ENCODE results near the gene HES6.

The HES6 gene

DNA sequence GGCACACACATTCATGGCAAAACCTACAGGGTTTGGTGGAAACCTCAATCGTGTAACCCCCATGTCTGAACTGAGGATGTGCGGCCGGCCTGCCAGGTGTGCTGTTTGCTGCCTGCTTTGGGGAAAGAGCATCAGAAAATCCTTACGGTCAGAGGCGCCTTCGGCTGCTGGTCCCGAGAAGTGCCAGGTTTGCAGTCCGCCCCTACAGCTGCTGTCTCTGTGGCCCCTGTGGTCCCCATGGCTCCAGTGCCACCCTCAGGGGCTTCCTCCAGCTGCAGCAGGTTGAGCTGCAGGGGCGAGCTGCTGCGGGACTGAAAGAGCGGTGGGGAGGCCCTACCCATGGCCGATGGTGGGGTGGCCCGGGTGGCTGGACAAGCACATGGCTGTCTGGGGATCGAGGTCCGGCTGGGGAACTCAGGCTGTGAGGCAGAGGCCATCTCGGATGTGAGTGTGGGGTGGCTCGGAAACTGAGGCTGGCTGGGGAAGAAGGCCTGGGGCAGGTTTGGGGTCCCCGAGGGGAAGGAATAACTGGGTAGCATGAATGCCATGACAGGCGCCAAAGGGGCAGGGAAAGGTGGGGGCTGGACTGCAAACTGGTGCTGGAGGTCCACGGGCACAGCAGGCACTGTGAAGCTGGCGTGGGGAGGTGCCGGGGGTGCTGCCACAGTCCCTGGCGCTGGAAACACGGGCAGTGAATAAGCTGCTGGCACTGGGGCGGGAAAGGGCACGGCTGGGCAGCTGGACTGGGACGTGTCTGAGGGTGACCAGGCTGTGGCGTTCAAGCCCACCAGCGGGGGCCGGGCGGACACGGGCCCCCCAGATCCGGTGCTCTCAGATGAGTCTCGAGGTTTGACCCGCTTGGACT lies 13.2 kb upstream of the HES6 start:
- DNase-seq = no peak

DNA sequence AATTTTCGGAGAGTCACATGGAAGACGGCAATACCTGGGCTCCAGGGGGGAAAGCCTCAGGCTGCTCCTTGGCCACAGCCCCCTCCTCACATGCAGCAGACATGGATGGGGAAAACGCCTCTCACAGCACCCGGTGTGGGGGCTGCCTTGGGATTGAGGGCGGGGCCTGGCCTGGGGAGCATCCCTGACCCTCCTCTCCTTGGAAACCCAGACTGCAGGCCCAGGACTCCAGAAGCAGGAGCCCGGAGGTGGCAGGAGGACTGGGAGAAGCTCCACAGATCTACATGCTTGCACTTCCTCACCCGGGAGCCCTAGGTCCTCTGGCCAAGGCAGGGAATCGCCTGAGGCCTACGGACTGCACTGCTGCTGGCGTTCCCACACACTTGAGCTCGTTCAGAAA lies 12.1 kb upstream of the HES6 start:
- no peak for DNase-seq

DNA sequence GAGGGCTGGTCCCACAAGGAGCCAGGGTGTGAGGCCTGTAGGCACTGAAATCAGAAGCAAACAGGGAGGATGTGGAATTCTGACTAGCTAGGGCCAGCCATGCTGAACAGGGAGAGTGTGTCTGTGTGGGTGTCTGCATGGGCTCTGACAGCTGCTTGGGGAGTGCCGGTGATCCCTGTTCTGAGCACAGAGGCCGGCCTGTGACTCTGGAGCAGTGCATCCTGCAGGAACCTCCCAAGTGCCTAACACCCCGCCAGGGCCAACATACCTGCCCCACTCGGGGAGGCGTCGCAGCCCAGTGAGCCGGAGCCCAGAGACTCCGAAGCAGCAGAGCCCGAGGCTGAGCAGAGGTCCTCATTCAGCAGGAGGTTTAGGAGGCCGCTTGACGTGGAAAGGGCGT lies 11.5 kb upstream of the HES6 start:
- no peak for DNase-seq

DNA sequence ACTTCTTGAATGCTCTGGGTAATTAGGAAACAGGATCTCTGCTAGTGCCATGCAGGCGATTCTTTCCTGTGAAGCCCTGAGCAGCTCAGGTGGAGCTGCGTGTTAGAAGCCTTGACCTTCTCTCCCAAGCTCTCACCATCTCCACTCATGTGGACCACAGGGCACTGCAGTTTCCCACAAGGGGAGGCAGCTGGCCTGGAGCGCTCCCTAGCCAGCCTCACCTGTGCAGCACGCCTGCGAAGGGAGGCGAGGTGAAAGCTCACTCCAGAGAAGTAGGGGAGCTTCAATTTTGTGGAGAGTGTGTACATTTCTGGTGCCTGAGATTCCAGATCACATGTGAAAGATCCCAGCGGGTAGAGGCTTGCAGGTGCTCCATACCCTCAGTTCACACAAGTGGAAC lies 11.1 kb upstream of the HES6 start:
- no peak for DNase-seq

DNA sequence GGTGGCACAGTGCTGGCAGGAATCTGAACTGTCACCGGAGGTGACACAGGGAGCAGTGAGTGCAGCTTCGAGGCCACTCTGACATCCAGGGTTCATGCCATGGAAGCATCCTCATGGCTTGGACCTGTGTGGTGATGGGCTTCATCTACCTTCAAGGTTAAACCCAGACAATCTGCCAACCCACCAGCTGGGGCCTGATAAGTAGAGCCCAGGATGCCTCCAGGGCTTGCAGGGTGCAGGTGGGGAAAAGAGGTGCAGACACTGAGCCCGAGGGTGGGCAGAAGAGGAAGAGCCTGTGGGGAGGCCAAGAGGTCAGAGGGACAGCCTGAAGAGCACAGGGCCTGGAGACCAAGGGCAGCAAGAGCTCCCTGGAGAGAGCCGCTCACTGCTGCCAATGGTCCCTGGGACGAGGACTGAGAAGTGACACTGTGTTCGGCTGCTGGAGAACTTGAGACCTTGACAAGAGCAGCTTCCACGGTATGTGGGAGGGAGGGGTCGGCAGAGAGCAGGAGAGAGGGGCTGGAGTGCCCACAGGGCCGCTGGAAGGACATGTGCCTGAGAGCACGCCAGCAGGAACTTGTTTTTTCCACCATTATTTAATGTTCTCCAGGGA lies 8.1 kb upstream of the HES6 start:
- DNase-seq = no peak

DNA sequence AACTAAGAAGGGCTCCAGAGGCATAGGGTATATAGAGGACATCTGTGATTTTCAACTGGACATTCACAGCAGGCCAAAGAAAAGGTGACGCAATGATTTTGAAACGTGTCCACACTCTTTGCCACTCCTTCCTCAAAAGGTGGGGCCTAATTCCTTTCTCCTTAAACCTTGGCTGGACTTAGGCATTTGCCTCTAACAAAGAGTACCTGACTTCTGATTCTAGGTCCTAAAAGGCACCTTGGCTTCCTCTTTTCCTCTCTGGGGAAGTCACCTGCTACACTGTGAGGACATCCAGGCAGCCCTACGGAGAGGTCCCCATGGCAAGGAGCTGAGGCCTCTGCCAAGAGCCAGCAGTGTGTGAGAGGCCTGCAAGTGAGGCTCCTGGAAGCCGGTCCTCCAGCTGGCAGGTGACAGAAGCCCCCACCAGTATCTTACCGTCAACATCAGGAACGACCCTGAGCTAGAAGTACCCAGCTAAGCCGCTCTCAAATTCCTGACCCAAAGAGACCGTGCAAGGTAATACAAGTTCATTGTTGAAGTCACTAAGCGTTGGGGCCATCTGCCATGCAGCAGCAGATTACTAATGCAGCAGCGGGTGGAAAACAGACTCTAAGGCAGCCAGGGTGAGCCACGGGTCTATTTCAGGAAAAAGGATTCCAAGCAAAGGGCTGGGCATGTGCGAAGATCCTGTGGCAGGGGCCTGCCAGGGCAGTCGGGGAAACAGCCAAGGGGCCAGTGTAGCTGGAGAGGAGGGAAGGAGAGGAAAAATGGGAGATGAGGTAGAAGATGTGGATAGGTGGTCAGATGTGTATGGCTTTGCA lies 7.4 kb upstream of the HES6 start:
- DNase-seq = no peak

DNA sequence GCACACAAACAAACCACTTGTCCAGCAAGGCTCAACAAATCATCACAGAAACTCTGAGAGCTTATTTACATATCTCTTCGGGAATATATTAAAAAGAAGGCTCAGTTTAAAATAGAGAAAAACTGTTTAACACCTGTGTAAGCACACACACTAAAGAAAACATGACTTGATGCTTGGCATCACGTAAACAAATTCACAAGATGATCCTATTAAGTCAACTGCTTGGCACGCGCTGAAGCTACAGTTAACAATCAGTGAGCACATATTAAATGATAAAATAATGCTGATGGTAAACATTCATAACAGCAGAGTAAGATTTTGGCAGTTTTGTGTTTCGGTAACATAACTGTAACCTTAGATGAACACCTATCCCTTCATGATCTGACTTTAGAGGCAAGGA lies 4.3 kb upstream of the HES6 start:
- DNase-seq = no peak

DNA sequence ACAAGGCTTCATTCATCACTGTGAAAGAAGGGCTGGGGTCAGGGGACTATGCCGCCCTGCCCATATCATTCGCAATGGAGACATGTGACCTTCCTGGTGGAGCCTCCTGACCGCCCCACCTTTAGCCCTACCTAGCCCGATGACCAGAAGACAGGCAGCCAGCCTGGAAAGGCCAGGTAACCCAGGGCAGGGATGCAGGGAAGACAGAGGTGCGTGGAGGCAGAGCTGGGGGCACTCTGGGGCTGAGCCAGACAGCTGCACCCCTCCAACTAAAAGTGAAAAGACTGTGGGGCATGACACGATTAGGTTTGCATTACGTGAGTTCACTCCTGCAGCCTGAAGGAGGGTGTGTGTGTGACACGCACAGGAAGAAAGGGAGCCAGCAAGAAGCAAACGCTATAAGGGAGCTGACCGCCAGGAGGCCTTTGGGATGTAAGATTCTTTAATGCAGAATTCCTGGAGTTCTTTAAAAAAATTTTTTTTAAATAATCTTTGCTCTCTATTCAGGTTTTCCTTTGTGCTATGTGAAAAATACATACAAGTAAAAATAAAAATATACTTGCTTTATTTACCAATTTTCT lies 3.7 kb upstream of the HES6 start:
- DNase-seq = no peak

DNA sequence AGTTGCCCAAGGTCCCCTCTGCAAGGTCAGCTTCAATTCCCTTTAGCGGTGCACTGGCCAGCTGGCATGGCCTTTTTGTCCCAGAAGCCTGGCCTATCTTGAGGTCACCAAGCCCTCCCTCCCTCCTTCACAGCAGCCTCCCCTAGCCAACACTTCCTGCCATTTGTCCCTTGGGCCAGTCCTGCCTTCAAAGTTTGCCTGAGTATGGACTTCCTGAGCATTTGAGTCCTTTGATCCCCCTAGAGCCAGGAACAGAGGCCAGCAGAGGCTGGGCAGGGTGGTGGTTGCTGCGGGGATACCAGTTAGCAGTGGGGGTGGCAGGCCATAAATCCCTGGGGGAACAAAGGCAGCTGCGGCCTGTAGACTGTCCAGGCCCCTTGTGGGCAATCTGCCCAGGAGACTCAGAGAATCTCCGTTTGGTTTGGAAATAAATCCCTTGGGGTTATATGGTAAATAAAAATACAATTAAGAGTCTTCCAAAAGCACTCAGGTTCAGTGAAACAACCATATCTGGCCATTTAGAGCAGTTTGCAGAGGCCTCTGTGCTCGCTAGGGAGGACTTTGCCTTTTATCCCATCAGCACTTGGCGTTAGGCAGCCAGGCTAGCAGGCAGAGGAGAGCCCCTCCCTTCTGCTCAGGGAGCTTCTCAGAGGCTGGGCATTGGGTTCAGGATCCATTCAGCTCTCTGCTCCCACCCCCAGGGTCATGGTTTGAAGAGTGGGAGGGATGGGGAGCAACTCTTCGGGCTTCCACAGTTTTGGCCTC lies 3.1 kb upstream of the HES6 start:
- peak; percentile 60 for DNase-seq

DNA sequence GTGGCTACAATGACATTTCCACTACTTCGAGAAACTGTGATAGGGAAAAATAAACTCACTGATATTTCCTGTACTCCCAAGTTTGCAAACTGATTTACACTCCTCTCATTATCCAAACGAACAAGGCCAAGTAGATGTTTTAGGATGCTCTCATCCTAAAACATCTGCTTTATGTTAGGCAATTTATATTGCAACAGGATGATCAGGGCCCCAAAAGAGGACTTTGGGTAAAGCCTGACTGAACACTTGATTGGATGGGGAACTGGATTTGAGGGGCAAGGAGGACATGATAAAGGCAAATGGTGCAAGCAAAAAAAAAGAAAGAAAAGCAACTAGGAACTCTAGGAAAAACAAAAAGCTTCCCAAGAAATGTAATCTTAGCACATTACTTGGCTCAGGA lies 2.1 kb upstream of the HES6 start:
- no peak for DNase-seq

DNA sequence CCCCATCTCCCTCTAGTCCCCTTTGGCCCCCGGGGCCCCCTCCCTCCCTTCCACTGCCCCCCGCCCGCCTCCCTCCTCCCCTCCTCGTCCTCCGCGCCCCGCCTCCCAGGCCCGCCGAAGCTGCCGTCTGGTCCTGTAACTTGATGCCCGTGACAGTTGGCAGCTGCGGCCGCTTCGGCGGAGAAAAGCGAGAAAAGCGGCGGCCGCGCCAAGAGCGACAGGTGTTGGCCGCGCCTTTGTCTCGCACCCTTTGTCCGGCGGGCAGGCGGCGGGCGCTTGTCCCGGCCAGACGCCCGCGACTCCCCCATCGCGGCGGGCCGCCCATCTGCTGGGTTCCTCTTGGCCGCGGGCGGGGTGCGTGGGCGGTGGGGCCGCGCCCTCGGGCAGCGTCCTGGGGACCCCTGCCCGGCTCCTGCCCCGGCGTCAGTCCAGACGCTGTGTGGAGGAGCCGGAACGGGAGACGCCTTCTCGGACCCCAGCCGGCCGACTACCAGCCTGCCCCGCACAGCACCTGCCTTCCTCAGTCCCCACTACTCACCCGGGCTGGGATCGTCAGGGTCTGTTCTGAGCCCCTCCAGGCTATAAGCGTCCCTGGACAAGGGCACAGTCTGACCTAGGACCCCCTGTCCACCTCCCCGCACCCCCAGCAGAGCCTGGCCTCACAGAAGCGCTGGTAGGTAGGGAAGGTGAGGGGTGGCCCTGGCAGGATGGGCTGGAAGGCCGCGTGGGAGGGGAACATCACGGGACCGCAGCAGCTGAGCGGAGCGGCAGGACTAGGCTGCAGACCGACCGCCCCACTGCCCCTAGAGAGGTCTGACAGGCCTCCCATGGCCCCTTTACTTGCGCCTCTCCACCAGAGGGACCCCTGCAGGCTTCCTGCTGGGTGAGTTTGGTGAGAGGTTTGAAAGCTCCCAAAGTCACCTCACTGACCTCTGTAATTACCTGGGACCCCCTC lies 1.2 kb upstream of the HES6 start:
- peak; percentile 92 for DNase-seq

DNA sequence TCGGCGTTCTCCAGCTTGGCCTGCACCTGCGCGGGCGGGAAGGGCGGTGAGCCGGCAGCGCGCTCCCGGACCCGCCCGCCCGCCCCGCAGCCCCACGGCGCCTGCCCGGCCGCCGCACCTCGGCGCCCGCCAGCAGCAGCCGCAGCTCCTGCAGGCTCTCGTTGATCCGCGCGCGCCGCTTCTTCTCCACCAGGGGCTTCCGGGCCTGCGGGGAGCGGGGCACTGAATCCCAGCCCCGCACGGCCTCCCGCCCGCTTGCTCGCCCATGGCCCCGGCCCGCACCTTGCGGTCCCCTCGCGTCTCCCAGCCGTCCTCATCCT lies 335 bp downstream of the HES6 start:
- DNase-seq = no peak

DNA sequence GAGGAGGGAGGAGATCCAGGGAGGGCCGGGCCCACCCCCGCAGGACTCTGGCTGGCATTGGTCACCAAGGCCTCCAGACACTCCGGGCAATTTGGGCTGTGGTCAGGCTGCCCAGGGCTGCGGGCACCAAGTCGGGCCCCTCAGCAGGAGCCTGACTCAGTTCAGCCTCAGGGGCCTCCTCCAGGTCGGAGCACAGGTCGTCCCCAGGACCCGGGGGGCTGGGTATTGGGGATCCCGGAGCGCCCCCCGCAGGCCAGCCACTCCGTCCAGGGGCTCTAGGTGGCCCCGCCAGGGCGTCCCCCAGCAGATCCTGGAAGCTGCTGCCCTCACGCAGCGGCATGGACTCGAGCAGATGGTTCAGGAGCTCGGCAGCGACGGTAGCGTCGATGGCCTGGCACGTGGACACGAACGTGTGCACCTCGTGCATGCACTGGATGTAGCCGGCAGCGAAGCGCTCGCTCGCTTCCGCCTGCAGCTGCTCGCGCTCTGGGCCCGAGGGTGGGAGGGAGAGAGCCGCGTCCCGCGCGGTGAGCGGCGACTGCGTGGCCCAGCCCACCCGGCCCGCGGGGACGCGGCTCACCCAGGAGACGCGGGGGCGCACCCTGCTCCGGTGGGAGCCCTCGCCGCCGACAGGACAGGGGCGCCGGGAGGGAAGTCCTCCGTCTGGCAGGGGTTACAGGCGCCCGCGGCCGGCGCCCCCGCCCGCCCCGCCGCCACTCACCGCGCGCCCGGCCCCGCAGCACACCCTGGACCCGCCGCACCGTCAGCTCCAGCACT lies 884 bp downstream of the HES6 start:
- peak; percentile 15 for DNase-seq

DNA sequence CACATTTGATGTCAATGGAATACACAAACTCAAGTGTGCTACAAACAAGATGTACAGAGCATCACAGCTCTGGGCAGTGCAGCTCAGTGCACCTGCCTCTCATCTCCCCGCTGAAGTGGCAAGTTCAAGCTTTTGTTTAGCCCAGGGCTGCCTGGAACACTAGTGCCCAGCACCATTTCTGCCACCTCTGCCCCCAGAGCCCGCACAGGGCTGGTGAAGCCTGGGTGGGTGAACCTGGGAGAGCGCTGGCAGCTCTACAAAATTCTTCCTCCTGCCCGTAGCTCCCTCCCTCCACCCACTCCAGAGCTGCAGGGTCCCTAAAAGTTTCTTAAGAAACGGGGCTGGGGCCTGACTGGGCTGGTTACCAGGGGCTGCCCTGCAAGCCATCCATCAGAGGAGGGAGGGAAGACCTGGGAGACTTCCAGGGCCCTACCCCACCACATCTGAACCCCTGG lies 1.5 kb downstream of the HES6 start:
- no peak for DNase-seq

DNA sequence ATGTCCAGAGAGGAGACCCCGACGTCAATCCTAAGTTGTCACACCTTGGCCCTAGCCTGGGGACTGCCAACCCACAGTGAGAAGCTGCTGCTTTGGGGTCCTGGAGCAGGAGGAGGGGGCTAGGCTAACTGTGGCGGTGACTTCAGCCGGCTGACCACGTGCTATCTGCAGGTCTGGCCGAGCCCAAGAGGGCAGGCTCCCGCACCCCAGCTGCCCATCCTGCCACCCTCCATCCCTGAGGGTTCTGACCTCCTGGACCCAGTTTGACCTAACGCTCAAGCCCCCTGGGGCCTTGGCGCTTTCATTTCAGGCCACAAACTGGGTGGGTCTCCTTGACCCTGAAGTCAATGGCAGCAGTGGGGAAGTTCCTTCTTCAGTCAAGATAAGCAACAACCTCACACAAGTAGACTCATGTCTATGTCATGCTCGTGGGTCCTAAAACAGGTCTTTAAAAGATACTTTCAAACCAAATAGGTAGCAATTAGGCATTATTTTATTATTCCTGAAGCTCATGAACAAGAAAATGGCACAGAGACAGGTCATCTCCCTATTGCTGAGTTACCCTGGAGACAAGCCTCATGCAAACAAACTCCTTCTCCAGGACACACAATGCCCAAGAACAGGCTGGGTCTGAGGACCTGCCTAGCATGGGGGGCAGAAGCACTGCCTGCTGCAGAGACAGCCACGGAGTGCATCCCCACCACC lies 2.3 kb downstream of the HES6 start:
- no peak for DNase-seq

DNA sequence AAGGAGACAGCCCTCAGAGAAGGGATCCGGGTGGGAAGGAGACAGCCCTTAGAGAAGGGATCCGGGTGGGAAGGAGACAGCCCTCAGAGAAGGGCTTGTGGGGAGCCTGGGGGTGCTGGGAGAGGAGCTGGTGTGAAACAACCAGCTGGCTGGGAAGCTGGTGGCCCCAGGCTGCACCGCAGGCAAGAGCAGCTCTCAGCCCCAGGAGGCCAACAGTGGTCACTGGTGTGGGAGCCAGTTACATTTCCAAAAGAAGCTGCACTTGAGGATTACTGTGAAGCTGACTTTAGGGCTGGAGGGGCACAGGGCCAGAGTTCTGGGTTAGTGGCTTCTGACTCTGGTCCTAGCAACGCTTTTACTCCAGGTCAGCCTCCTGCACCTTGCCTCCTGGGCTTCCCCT lies 3.3 kb downstream of the HES6 start:
- no peak for DNase-seq

DNA sequence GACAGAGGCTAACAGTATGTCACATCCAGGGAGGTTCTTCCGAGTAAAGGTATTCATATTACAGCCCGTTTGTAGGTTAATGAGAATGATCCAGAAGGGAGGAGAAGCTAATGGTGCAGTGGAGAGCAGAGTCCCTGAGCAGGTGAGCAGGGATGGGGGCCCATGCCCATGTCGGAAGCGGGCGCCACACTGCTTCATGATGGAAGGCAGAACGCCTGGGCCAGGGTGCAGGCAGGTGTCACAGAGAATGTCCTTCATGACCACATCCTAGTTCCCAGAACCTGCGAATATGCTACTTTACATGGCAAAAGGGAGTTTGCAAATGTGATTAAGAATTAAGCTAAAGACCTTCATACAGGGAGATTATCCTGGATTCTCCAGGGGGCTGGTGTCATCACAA lies 4.0 kb downstream of the HES6 start:
- no peak for DNase-seq

DNA sequence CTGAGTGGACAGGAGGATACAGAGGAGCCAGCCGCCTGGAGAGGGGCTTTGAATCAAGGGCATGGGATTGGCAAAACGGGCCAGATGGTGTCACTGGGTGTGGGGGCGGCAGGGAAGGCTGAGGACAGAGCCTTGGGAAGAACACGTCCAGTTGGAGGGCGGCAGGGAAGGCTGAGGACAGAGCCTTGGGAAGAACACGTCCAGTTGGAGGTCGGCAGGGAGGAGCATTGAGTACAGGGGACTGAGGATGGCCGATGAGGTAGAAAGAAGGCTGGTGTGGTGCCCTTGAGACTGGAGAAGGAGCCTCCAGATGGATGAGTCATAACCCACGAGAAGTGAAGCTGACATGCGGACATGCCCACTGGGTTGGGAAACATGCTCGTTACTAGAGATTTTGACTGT lies 4.5 kb downstream of the HES6 start:
- no peak for DNase-seq

DNA sequence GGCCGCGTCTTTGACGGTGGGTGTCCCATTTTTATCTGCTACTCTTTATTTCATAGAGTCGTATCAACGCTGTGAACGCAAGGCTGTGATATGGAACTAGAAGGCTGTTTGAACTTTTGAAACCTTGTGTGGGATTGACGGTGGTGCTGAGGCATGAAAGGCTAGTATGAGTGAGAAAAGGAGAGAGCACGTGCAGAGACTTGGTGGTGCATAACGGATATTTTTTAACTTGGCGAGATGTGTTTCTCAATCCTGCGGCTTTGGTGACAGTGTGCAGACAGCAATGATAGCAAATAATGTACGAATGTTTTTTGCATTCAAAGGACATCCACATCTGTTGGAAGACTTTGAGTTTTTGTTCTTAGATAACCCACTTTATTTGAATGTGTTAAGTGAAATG lies 6.2 kb downstream of the HES6 start:
- DNase-seq = no peak

DNA sequence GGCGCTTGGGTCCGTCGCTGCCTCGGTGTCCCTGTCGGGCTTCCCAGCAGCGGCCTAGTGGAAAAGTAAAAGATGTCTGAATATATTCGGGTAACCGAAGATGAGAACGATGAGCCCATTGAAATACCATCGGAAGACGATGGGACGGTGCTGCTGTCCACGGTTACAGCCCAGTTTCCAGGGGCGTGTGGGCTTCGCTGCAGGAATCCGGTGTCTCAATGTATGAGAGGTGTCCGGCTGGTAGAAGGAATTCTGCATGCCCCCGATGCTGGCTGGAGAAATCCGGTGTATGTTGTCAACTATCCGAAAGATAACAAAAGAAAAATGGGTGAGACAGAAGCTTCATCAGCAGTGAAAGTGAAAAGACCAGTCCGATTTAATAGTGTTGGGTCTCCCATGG lies 8.0 kb downstream of the HES6 start:
- DNase-seq = no peak

All from NCI-H1105 (cell line).